ENCODE results near the gene DACH1. TPM values are rescaled to one million over a fixed set of nuclear protein-coding genes. Genes with fewer than 3 reads are reported as not detected.

Gene DACH1
- total RNA-seq, 1 donor: 0.09 TPM

DNA sequence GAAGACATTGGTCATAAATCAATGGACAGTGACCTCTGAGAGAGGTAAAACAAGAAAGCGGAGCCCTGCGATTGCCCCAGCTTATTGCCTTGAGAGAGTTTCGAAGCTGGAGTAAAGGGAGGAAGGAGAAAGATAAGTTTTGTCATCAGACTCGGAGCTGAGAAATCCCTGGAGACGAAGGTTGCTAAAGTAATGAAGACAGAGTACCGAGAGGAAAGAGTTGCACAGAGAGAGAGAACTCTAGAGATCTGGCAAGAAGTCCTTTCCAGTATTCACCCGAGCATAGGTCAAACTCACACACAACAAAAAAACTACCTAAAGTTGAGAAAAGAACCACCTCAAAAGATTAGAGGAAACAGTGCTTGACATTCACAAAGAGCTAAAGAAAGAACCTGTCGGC, 472.0 kb downstream of the DACH1 start:
- no peak for DNase-seq (ENCODE audit: low read depth)
- TF ChIP-seq, protein P1, sequence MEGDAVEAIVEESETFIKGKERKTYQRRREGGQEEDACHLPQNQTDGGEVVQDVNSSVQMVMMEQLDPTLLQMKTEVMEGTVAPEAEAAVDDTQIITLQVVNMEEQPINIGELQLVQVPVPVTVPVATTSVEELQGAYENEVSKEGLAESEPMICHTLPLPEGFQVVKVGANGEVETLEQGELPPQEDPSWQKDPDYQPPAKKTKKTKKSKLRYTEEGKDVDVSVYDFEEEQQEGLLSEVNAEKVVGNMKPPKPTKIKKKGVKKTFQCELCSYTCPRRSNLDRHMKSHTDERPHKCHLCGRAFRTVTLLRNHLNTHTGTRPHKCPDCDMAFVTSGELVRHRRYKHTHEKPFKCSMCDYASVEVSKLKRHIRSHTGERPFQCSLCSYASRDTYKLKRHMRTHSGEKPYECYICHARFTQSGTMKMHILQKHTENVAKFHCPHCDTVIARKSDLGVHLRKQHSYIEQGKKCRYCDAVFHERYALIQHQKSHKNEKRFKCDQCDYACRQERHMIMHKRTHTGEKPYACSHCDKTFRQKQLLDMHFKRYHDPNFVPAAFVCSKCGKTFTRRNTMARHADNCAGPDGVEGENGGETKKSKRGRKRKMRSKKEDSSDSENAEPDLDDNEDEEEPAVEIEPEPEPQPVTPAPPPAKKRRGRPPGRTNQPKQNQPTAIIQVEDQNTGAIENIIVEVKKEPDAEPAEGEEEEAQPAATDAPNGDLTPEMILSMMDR (IDR thresholded peaks at IDR 0.05; ENCODE audit: insufficient read depth, low read length): no peak
- H3K4me3 ChIP-seq (ENCODE audit: low read depth, low read length): no peak overlapping the region

DNA sequence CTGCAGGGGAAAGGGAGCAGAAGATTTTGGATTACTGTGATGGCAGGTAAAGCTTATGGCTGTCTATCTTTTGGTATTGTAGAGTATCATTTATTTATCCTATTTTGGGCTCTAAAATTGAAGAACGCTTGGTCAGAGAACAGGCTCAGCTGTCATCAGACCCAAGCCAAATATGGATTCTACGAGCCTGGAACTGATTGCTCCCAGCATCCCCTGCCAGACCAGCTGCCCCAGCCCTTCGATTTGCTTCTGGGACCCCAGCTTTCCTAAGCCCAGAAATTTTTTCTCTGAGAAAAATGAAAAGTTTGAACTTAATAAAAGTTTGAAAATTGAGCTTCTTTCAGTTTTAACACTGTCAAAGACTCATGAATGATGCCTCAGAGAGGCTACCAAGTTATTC, 472.8 kb downstream of the DACH1 start:
- H3K4me3 ChIP-seq (ENCODE audit: low read depth, low read length): no peak overlapping the region
- TF ChIP-seq, protein P1 (IDR thresholded peaks at IDR 0.05; ENCODE audit: insufficient read depth, low read length): no peak
- no peak for DNase-seq (ENCODE audit: low read depth)
